BJ (cell line): ENCODE results near the gene MED28. TPM values are rescaled to one million over a fixed set of nuclear protein-coding genes. Genes with fewer than 3 reads are reported as not detected.
A peak's percentile ranks its signal among the peaks of the same experiment; 100 is the strongest.

Experiments
- CTCF ChIA-PET: fragments of 350-600 bp; formaldehyde crosslinking; extraction: SDS; loops from one replicate; lab custom pipeline; 2021; ENCODE audit warnings: antibody characterized with exemption, inconsistent platforms; lab: Yijun Ruan, JAX
- POLR2A ChIA-PET: fragments of 300-600 bp; sonication (Branson Sonifier 250); formaldehyde crosslinking; extraction: SDS; loops from one replicate; lab custom pipeline; 2021; ENCODE audit warnings: antibody characterized with exemption; lab: Charles Lee
- DNase-seq: peaks from one replicate; pipeline ENCODE4 v3.0.0-alpha.2; 2011; ENCODE audit warnings: low read depth
- H3K27me3 ChIP-seq: 2 replicates; pipeline ENCODE4 v1.6.0; 2011; ENCODE audit warnings: low read length; ENCODE audit not compliant: control insufficient read depth, insufficient read depth
- H3K36me3 ChIP-seq: 2 replicates; pipeline ENCODE4 v1.5.1; 2011; ENCODE audit warnings: low read length; ENCODE audit not compliant: control insufficient read depth, insufficient read depth
- H3K4me3 ChIP-seq: 2 replicates; pipeline ENCODE4 v1.5.1; 2011; ENCODE audit warnings: low read depth, mild to moderate bottlenecking, control low read depth, low read length
- CTCF ChIP-seq: IDR thresholded peaks from 2 replicates; pipeline ENCODE4 v1.5.1; 2011; ENCODE audit warnings: low read depth, mild to moderate bottlenecking, control low read depth, inconsistent platforms, low read length, moderate library complexity; ENCODE audit not compliant: insufficient read depth
- polyA plus RNA-seq: library from polyadenylated mRNA; depleted of rRNA; stranded (reverse); fragments of >200 nt; gene quantifications from 2 replicates; pipeline ENCODE4 v1.2.3, GENCODE V29; 2011

The MED28 gene
- polyA plus RNA-seq, 1 experiment: 9.0 TPM

- no peak for TF ChIP-seq CTCF
- CTCF ChIA-PET: interaction anchor here (1.3 kb wide), 1 partner anchor 70 kb away, joined by 6 read pairs; no protein-coding TSS in a partner anchor
- H3K27me3 ChIP-seq: no peaks in the 10 kb centered on the region
- H3K36me3 ChIP-seq: peaks cover 9% of the 10 kb centered on the region
- POLR2A ChIA-PET: no interaction called here
- no peak overlapping the region for H3K4me3 ChIP-seq
- DNase-seq: no peak
These were observed 4.5 kb downstream of the MED28 start for GRCh38 chr4:17618926-17619325.

GRCh38 chr4:17619416-17620105 lies 5.1 kb downstream of the MED28 start:
- Histone ChIP-seq H3K27me3 (no peaks in the 10 kb centered on the region), H3K4me3 (no peak overlapping the region), H3K36me3 (peaks cover 10% of the 10 kb centered on the region)
- CTCF ChIA-PET: interaction anchor here (1.3 kb wide), 1 partner anchor 71 kb away, joined by 6 read pairs; no protein-coding TSS in a partner anchor
- no peak for DNase-seq
- POLR2A ChIA-PET: no interaction called here
- no peak for TF ChIP-seq CTCF

- TF ChIP-seq CTCF: no peak
- H3K4me3 ChIP-seq: no peak overlapping the region
- no peaks in the 10 kb centered on the region for H3K27me3 ChIP-seq
- ChIA-PET CTCF (interaction anchor here (0.6 to 1.3 kb wide), 3 partner anchors 9 to 755 kb away, joined by 3 to 4 read pairs (median 3); no protein-coding TSS in a partner anchor), POLR2A (interaction anchor here (0.6 kb wide), 1 partner anchor 25 kb away, joined by 6 read pairs; no protein-coding TSS in a partner anchor)
- H3K36me3 ChIP-seq: peaks cover 28% of the 10 kb centered on the region
- DNase-seq: peak; percentile 71
These were observed 9.1 kb downstream of the MED28 start for GRCh38 chr4:17623451-17624001.

GRCh38 chr4:17624821-17625220 lies 10.4 kb downstream of the MED28 start:
- no peak for TF ChIP-seq CTCF
- H3K27me3 ChIP-seq: no peaks in the 10 kb centered on the region
- POLR2A ChIA-PET: no interaction called here
- no peak overlapping the region for H3K4me3 ChIP-seq
- DNase-seq: no peak
- CTCF ChIA-PET: no interaction called here
- H3K36me3 ChIP-seq: peaks cover 29% of the 10 kb centered on the region

- POLR2A ChIA-PET: no interaction called here
- CTCF ChIA-PET: no interaction called here
- H3K4me3 ChIP-seq: no peak overlapping the region
- H3K36me3 ChIP-seq: peaks cover 25% of the 10 kb centered on the region
- DNase-seq: no peak
- no peak for TF ChIP-seq CTCF
- H3K27me3 ChIP-seq: no peaks in the 10 kb centered on the region
These were observed 15.8 kb downstream of the MED28 start for GRCh38 chr4:17630228-17630627.
